ENCODE measurements around the gene GLOD5. TPM values are rescaled to one million over a fixed set of nuclear protein-coding genes. Genes with fewer than 3 reads are reported as not detected.

Gene GLOD5
- total RNA-seq, 1 experiment from 2014 or later = not detected

DNA sequence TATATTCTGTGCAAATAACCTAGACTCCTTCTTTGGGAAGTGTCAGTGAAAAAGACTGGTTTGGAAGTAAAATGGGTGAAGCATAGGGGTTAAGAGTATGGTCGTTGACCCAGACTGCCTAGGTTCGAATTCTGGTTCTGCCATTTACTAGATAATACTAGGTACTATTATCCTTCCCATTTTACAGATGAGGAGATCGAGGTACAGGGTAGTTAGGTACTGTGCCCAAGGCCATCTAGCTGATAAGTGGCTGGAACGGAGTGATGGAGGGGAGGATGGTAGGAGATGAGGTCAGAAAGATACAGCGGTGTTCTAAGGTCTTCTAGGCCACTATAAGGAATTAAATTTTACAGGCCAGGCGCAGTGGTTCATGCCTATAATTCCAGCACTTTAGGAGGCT lies 11.1 kb downstream of the GLOD5 start:
- Mint-ChIP-seq H3K36me3 (ENCODE audit: insufficient read depth, unreplicated experiment) (no peaks in the 10 kb centered on the region), H3K4me3 (ENCODE audit: low read depth, unreplicated experiment) (no peak overlapping the region), H3K9me3 (ENCODE audit: low read depth, unreplicated experiment) (no peaks in the 10 kb centered on the region), H3K4me1 (ENCODE audit: low read depth, unreplicated experiment) (no peaks in the 10 kb centered on the region), H3K27me3 (ENCODE audit: unreplicated experiment) (peaks cover 33% of the 10 kb centered on the region), H3K27ac (ENCODE audit: unreplicated experiment) (no peak overlapping the region)
- BruUV-seq (replicated peaks) = no TSS peak
- TF ChIP-seq, protein P1, sequence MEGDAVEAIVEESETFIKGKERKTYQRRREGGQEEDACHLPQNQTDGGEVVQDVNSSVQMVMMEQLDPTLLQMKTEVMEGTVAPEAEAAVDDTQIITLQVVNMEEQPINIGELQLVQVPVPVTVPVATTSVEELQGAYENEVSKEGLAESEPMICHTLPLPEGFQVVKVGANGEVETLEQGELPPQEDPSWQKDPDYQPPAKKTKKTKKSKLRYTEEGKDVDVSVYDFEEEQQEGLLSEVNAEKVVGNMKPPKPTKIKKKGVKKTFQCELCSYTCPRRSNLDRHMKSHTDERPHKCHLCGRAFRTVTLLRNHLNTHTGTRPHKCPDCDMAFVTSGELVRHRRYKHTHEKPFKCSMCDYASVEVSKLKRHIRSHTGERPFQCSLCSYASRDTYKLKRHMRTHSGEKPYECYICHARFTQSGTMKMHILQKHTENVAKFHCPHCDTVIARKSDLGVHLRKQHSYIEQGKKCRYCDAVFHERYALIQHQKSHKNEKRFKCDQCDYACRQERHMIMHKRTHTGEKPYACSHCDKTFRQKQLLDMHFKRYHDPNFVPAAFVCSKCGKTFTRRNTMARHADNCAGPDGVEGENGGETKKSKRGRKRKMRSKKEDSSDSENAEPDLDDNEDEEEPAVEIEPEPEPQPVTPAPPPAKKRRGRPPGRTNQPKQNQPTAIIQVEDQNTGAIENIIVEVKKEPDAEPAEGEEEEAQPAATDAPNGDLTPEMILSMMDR (IDR thresholded peaks at IDR 0.05; ENCODE audit: unreplicated experiment) = no peak
- CTCF ChIA-PET = no interaction called here
- intact Hi-C loops (cut with micrococcal nuclease; ENCODE audit: unreplicated experiment) = no loop called here
- no peak for DNase-seq

DNA sequence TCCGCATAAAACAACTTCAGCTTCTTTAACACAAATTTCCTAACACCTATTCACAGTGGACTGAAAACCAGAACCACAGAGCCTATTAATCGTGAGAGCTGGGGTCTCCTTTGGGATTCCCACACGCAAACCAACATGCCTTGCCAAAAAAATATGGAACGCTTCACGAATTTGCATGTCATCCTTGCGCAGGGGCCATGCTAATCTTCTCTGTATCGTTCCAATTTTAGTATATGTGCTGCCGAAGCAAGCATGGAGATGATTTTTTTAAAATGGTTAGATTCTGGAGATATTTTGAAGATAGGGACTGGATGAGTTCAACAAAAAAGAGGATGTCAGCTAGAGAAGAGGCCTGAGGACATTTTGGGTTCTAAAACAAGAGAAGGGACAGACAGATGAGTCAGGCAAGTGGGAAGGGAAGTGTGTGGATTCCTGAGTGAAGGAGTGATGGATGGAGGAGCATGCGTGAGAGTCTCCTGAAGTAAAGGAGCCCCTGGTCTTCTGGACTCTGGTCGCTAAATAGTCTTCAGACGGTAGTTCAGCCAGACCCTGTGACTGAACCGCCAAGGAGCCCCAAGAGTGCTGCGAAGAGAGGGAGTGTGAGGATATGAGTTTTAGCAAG lies 15.4 kb downstream of the GLOD5 start:
- Mint-ChIP-seq H3K36me3 (ENCODE audit: insufficient read depth, unreplicated experiment) (no peaks in the 10 kb centered on the region), H3K4me1 (ENCODE audit: low read depth, unreplicated experiment) (no peaks in the 10 kb centered on the region), H3K27ac (ENCODE audit: unreplicated experiment) (no peak overlapping the region), H3K27me3 (ENCODE audit: unreplicated experiment) (peaks cover 38% of the 10 kb centered on the region), H3K4me3 (ENCODE audit: low read depth, unreplicated experiment) (no peak overlapping the region), H3K9me3 (ENCODE audit: low read depth, unreplicated experiment) (no peaks in the 10 kb centered on the region)
- DNase-seq = no peak
- intact Hi-C loops (cut with micrococcal nuclease; ENCODE audit: unreplicated experiment) = no loop called here
- TF ChIP-seq, protein P1 (IDR thresholded peaks at IDR 0.05; ENCODE audit: unreplicated experiment) = no peak
- BruUV-seq (replicated peaks) = no TSS peak
- CTCF ChIA-PET = interaction anchor here (1.0 kb wide), 1 partner anchor 135 kb away, joined by 3 read pairs; no protein-coding TSS in a partner anchor

DNA sequence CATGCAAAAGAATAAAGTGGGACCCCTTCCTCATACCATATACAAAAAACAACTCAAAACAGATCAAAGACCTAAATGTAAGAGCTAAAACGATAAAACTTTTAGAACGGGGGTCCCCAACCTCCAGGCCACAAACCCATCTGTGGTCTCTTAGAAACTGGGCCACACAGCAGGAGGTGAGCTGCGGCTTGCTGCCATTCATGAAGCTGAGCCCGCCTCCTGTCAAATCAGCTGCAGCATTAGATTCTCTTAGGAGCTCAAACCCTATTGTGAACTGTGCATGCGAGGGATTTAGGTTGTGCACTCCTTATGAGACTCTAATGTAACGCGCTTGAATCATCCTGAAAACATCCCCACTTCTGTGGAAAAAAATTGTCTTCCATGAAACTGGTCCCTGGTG lies 17.9 kb downstream of the GLOD5 start:
- Mint-ChIP-seq H3K4me3 (ENCODE audit: low read depth, unreplicated experiment) (no peak overlapping the region), H3K27ac (ENCODE audit: unreplicated experiment) (no peak overlapping the region), H3K9me3 (ENCODE audit: low read depth, unreplicated experiment) (no peaks in the 10 kb centered on the region), H3K4me1 (ENCODE audit: low read depth, unreplicated experiment) (no peaks in the 10 kb centered on the region), H3K36me3 (ENCODE audit: insufficient read depth, unreplicated experiment) (no peaks in the 10 kb centered on the region), H3K27me3 (ENCODE audit: unreplicated experiment) (peaks cover 33% of the 10 kb centered on the region)
- TF ChIP-seq, protein P1 (IDR thresholded peaks at IDR 0.05; ENCODE audit: unreplicated experiment) = no peak
- DNase-seq = no peak
- no TSS peak for BruUV-seq (replicated peaks)
- intact Hi-C loops (cut with micrococcal nuclease; ENCODE audit: unreplicated experiment) = no loop called here
- CTCF ChIA-PET = no interaction called here

DNA sequence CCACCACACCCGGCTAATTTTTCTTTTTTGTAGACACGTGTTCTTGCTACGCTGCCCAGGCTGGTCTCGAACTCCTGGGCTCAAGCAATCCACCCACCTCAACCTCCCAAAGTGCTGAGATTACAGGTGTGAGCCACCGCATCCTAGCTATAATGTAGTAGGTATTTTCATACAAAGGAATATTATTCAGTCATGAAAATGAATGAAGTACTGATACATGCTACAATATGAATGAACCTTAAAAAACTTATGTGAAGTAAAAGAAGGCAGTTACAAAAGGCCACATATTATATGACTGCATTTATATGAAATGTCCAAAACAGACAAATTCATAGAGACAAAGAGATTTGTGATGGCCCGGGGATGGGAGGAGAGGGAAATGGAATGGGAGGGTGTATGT lies 20.2 kb downstream of the GLOD5 start:
- CTCF ChIA-PET = no interaction called here
- intact Hi-C loops (cut with micrococcal nuclease; ENCODE audit: unreplicated experiment) = no loop called here
- no peak overlapping the region for H3K4me3 Mint-ChIP-seq (ENCODE audit: low read depth, unreplicated experiment)
- no peaks in the 10 kb centered on the region for H3K36me3 Mint-ChIP-seq (ENCODE audit: insufficient read depth, unreplicated experiment)
- H3K4me1 Mint-ChIP-seq (ENCODE audit: low read depth, unreplicated experiment) = no peaks in the 10 kb centered on the region
- H3K9me3 Mint-ChIP-seq (ENCODE audit: low read depth, unreplicated experiment) = no peaks in the 10 kb centered on the region
- no TSS peak for BruUV-seq (replicated peaks)
- no peak for DNase-seq
- TF ChIP-seq, protein P1 (IDR thresholded peaks at IDR 0.05; ENCODE audit: unreplicated experiment) = no peak
- H3K27me3 Mint-ChIP-seq (ENCODE audit: unreplicated experiment) = peaks cover 32% of the 10 kb centered on the region
- H3K27ac Mint-ChIP-seq (ENCODE audit: unreplicated experiment) = no peak overlapping the region

Measured in Calu3 (cell line).